ENCODE results near the gene PKD1. TPM values are rescaled to one million over a fixed set of nuclear protein-coding genes. Genes with fewer than 3 reads are reported as not detected.

The PKD1 gene
- polyA plus RNA-seq, 1 donor from 2014 or later = 176 TPM

DNA sequence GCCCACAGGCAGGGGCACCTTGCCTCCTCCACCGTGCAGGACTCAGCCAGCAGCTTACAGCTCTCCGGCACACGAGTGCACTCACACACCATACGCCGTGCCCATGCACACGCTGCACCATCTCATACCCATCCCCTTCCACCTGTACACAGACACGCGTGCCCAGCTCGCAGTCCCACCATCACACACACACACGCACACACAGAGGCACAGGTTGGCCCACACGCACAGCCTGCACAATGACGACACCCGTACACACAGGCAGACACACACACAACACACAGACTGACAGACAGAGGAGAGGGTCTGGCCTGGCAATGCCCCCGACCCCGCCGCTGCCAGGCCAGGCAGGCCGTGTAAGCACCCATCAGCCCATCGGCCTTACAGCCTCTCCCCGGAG, 48.6 kb upstream of the PKD1 start:
- Histone ChIP-seq H3K9ac (ENCODE audit: low read length) (no peak overlapping the region), H3K79me2 (replicated peaks; ENCODE audit: insufficient read depth, low read length) (no peaks in the 10 kb centered on the region), H3F3A (ENCODE audit: insufficient read depth, low read length, poor library complexity, severe bottlenecking) (no peaks in the 10 kb centered on the region), H3K9me2 (ENCODE audit: insufficient read depth, low read length) (no peaks in the 10 kb centered on the region), H3K4me3 (ENCODE audit: low read length) (no peak overlapping the region), H3K36me3 (ENCODE audit: insufficient read depth, low read length) (no peaks in the 10 kb centered on the region), H3K9me3 (ENCODE audit: low read length) (no peaks in the 10 kb centered on the region), H4K20me1 (ENCODE audit: insufficient read depth) (no peaks in the 10 kb centered on the region), H3K4me2 (ENCODE audit: low read length) (no peak overlapping the region), H2AFZ (ENCODE audit: low read depth, low read length) (no peak overlapping the region), H3K27ac (ENCODE audit: low read length) (no peak overlapping the region), H3K27me3 (ENCODE audit: insufficient read depth, low read depth, low read length) (no peaks in the 10 kb centered on the region)
- no peak for TF ChIP-seq RAD21 (conservative IDR thresholded peaks at IDR 0.05)
- no peak for TF ChIP-seq MXI1 (conservative IDR thresholded peaks at IDR 0.05; ENCODE audit: poor library complexity, severe bottlenecking)
- TF ChIP-seq EZH2 (IDR thresholded peaks at IDR 0.05; ENCODE audit: borderline replicate concordance, insufficient read depth, low read length, poor library complexity, severe bottlenecking) = no peak
- TF ChIP-seq, protein P1, sequence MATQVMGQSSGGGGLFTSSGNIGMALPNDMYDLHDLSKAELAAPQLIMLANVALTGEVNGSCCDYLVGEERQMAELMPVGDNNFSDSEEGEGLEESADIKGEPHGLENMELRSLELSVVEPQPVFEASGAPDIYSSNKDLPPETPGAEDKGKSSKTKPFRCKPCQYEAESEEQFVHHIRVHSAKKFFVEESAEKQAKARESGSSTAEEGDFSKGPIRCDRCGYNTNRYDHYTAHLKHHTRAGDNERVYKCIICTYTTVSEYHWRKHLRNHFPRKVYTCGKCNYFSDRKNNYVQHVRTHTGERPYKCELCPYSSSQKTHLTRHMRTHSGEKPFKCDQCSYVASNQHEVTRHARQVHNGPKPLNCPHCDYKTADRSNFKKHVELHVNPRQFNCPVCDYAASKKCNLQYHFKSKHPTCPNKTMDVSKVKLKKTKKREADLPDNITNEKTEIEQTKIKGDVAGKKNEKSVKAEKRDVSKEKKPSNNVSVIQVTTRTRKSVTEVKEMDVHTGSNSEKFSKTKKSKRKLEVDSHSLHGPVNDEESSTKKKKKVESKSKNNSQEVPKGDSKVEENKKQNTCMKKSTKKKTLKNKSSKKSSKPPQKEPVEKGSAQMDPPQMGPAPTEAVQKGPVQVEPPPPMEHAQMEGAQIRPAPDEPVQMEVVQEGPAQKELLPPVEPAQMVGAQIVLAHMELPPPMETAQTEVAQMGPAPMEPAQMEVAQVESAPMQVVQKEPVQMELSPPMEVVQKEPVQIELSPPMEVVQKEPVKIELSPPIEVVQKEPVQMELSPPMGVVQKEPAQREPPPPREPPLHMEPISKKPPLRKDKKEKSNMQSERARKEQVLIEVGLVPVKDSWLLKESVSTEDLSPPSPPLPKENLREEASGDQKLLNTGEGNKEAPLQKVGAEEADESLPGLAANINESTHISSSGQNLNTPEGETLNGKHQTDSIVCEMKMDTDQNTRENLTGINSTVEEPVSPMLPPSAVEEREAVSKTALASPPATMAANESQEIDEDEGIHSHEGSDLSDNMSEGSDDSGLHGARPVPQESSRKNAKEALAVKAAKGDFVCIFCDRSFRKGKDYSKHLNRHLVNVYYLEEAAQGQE (IDR thresholded peaks at IDR 0.05; ENCODE audit: borderline replicate concordance) = no peak
- TF ChIP-seq, protein P2, sequence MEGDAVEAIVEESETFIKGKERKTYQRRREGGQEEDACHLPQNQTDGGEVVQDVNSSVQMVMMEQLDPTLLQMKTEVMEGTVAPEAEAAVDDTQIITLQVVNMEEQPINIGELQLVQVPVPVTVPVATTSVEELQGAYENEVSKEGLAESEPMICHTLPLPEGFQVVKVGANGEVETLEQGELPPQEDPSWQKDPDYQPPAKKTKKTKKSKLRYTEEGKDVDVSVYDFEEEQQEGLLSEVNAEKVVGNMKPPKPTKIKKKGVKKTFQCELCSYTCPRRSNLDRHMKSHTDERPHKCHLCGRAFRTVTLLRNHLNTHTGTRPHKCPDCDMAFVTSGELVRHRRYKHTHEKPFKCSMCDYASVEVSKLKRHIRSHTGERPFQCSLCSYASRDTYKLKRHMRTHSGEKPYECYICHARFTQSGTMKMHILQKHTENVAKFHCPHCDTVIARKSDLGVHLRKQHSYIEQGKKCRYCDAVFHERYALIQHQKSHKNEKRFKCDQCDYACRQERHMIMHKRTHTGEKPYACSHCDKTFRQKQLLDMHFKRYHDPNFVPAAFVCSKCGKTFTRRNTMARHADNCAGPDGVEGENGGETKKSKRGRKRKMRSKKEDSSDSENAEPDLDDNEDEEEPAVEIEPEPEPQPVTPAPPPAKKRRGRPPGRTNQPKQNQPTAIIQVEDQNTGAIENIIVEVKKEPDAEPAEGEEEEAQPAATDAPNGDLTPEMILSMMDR (IDR thresholded peaks at IDR 0.05; ENCODE audit: poor library complexity, severe bottlenecking) = no peak
- no peak for TF ChIP-seq TAF1 (IDR thresholded peaks at IDR 0.05; ENCODE audit: low read depth)
- no peak for TF ChIP-seq POLR2AphosphoS5 (IDR thresholded peaks at IDR 0.05)
- TF ChIP-seq SMC3 (conservative IDR thresholded peaks at IDR 0.05; ENCODE audit: poor library complexity) = no peak
- no peak for TF ChIP-seq EP300 (conservative IDR thresholded peaks at IDR 0.05; ENCODE audit: poor library complexity, severe bottlenecking)

DNA sequence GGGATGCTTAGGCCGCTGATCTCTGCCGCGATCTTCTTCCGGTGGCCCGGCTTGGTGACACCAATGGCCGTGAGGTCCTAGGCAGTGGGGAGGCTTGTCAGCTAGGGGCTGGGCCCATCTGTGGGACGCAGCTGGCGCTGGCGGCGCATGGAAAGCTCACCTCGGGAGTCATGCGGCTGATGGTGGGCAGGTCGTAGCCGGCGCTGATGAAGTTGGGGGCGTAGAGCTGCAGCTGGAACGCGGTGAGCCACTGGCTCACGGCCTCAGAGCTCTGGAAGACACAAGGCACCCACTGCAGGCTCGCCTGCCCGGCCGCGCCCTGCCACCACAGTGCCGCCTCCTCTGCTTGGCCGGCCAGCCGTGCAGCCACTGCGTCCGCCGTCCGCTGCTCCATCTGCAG, 48.0 kb upstream of the PKD1 start:
- Histone ChIP-seq H3F3A (ENCODE audit: insufficient read depth, low read length, poor library complexity, severe bottlenecking) (no peaks in the 10 kb centered on the region), H3K9ac (ENCODE audit: low read length) (no peak overlapping the region), H3K9me3 (ENCODE audit: low read length) (no peaks in the 10 kb centered on the region), H3K27ac (ENCODE audit: low read length) (no peak overlapping the region), H3K36me3 (ENCODE audit: insufficient read depth, low read length) (no peaks in the 10 kb centered on the region), H3K27me3 (ENCODE audit: insufficient read depth, low read depth, low read length) (no peaks in the 10 kb centered on the region), H3K4me2 (ENCODE audit: low read length) (no peak overlapping the region), H2AFZ (ENCODE audit: low read depth, low read length) (no peak overlapping the region), H3K79me2 (replicated peaks; ENCODE audit: insufficient read depth, low read length) (no peaks in the 10 kb centered on the region), H4K20me1 (ENCODE audit: insufficient read depth) (no peaks in the 10 kb centered on the region), H3K4me3 (ENCODE audit: low read length) (no peak overlapping the region), H3K9me2 (ENCODE audit: insufficient read depth, low read length) (no peaks in the 10 kb centered on the region)
- no peak for TF ChIP-seq SMC3 (conservative IDR thresholded peaks at IDR 0.05; ENCODE audit: poor library complexity)
- TF ChIP-seq, protein P1 (IDR thresholded peaks at IDR 0.05; ENCODE audit: borderline replicate concordance) = no peak
- TF ChIP-seq EP300 (conservative IDR thresholded peaks at IDR 0.05; ENCODE audit: poor library complexity, severe bottlenecking) = no peak
- TF ChIP-seq, protein P2 (IDR thresholded peaks at IDR 0.05; ENCODE audit: poor library complexity, severe bottlenecking) = no peak

All from neural cell (in vitro differentiated cells).